HL-60/S4 (cell line): ENCODE results near the gene N4BP2L2.
"Not testable (repeated sequence)": the region's sequence is repeated elsewhere in the genome, so short reads cannot be mapped to it uniquely, and the experiment has no call there.

Source experiments
- in situ Hi-C: fragments of 300-500 bp; cut with MboI; formaldehyde crosslinking; loops from 2 replicates; pipeline ENCODE4 v1.14.3; 2022; ENCODE audit warnings: low sequenced_read_pairs

N4BP2L2 gene

DNA sequence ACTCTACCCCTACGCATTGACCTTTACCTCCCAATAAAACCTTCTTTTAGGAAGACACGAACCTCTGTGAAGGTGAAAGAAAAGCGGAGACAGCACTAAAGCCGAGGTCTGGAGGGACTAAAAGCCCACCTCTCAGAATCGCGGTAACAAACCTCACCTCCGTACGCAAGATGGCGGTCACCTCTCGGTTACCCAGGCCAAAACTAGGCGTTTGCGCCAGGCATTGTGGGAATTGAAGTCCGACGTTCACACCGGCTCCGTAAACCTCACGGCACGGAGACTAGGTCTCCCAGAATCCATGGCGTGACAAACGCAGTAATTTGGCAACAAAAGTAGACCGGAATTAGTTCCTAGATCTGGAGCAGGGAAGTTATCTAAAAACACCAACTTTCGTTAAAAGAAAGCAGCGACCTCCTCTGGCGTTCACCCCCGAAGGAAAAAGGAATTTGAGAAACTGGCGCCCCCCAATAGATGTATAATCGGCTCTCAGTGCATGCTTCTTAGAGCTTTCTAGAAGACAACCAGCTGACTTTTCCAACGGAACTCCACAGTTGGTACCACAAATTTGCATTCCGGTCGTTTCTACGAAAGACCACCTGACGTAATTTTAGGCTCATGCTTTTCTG is at the start of gene N4BP2L2:
Gene N4BP2L2, minus strand, starts transcription at position 175 of the 626 bp plus-strand sequence. CDS start 1,768 bp downstream, outside the sequence.
- in situ Hi-C loops: no loop called here

DNA sequence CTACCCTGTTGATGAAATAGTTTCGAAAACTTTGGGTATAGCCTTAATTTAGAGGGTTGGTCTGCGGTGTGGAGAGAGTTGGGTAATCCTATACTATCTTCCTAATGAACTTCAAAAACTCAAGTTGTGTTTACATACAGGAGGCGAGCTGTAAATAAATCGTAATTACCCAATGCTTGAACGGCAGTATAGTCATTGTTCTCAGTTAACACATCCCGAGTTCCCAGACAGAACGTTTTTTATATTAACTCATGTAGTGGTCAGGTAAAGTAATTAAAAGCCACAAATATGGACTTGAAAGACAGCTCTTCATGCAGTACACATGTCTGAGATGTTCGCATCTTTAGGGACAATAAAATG is 49.2 kb upstream of the N4BP2L2 start:
- in situ Hi-C loops: no loop called here

DNA sequence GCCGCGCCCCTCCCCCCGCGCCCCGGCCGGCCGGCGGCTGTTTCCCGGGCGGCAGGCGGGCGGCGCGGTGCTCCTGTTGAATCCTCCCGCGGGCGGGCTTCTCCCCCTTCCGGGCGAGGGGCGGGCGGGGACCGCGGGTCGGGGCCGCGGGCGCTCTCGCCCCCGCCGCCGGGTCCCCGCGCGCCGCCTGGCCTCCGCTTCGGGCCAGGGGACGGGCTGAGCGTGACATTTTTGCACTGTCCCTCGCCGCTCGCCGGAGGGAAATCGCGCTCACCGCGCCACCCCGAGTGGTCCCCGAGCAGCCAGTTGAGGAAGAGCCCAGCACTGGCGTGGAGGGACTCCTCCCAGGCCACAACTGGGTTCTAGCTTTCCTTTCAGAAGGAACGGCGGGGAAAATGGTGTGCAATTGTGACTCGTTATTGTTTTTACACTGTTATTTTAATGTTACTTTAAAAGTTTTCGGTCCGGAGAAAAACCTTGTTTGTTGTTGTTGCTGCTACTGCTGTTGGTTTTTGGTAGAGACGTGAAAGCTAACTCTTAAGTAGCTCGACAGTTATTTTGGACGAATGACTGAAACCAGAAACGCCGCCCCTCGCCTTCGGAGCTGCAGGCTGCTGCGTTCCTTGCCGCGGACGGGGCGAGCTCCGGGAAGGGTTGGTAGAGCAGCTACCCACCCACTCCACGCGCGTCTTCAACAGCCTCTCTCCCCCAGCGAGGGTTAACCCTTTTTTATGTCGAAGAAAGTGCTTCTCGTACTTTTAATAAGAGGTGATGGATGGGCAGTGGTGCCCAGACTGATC is 48.6 kb upstream of the N4BP2L2 start:
- in situ Hi-C loops: no loop called here

DNA sequence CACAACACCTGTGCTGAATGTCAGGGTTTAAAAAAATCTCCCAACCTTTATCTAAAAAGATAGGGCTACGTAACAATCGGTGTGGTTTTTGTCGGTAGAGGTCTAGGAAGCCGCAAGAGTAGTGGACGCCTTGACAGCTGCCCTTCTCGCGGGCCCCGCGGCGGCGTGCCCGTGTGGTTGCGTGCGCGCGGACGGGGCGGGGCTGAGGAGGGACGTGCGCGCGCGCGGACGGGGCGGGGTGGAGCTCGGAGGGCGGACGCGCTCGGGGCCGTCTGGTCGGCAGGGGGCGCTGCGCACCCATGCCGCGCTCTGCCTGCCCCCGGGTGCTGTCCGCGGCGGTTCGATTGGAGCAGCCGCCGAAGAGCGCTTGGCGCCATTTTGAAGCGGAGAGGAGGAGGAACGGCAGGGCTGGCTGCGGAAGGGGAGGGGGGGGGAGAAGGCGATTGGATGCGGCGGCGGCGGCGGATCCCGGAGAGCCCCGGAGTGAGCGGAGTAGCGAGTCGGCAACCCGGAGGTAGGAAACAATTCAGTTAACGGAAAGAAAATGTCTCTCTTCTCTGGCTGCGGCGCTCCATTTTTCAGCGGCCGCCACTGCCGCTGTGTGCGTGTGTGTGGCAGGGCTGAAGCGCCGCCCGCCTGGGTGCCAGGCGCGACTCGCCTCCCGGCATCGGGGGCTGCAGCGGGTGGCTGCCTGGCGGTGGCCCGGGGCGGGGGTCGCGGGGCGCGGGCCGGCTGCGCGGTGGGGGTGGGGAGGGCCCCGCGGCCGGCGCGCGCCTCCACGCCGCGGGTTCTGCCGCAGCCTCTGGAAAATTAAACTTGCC is 47.7 kb upstream of the N4BP2L2 start, which contains the start of gene PDS5B:
Gene PDS5B, plus strand, starts transcription at position 373 of the 821 bp plus-strand sequence. CDS start 62,321 bp downstream, outside the sequence.
- in situ Hi-C loops: no loop called here

DNA sequence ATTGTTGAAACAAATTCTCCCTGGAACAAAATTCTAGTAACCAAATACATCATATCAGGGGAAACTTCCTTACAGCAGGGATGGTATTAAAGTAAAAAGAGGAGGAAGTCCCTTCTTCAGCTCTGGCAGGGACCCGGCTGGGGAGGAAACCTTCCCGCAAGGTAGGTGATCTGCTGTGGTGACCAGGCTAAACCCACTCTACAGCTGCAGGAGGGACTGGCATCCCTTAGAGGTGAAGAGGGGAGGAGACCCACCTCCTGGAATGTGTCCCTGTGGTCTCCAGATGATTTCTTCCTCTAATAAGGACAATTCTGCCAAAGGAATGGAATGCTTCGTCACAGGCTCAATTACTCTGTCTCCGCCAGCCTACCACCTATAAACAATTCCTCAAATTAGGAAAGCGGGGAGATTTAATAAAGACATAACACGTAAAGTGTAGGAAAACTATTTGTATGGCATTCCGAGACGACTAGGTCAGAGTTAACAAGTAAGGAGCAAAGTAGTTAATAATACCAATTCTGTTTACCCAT is 47.0 kb upstream of the N4BP2L2 start:
- in situ Hi-C loops: no loop called here

DNA sequence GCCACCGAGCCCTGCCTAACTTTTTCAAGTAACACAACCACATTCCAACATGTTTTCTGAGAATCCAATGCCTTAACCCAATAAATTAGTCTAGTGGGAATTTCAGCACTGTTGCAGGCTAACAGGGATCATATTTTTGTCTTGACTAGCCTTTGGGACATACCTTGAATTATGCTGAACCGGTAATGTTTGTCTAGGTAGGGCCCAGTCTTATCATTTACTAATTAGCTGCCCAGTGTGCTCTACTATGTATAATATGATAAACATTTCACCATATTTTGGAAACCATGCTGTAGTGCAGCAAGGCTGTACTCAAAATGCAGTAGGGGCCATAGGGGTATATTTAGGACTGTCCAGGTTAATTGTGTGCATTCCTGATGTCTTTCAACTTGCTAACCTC is 44.4 kb upstream of the N4BP2L2 start:
- in situ Hi-C loops: no loop called here

DNA sequence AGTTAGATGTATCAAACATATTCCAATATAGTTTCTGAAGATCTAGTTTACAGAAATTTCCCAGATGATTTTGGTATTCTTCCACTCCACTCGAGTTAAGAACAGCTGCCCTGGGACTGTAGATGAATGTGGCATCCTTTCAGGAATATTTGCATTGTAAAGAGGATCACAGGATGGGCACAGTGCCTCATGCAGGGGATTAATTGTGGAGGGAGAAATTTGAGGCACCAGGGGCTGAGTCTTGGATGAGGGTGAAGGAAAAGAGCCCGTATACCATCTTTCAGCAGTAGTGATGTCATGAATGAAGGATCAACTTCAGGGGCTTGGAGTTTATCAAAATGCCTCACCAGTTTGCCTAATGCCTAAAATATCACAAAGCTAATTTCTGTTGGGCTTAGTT is 43.7 kb upstream of the N4BP2L2 start:
- in situ Hi-C loops: no loop called here

DNA sequence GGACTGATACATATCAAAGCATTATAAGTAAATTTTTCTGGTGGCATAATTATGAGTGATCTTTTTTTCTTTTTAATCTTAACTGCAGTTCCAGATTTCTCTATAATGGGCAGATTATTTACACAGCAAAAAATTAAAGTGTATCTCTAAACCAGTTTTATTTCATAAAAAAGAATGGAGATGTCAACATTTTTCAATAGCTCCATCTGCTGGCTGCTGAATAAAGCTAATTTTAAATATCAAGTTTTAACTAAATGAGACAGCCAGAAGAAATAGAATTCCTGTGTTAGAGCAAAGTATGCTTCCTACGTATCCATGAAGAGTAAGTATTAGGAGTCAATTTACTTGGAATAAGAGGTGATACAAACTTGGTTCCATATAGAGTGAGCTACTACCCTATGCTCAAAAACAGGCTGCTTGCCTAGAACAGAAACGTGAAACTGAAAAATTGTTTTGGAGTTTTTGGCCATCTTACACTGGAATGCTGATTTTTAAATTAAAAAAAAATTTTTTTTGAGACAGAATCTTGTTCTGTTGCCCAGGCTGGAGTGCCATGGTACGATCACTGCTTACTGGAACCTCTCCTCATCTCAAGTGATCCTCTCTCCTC is 42.7 kb upstream of the N4BP2L2 start:
- in situ Hi-C loops: no loop called here

DNA sequence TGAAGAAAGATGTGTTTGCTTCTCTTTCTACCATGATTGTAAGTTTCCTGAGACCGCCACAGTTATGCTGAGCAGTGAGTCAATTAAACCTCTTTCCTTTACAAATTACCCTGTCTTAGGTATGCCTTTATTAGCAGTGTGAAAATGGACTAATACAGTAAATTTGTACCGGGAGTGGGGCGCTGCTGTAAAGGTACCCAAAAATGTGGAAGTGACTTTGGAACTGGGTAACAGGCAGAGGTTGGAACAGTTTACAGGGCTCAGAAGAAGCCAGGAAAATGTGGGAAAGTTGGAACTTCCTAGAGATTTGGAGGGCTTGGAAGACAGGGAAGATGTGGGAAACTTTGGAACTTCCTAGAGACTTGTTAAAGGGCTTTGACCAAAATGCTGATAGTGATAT is 38.4 kb upstream of the N4BP2L2 start:
- in situ Hi-C loops: no loop called here

DNA sequence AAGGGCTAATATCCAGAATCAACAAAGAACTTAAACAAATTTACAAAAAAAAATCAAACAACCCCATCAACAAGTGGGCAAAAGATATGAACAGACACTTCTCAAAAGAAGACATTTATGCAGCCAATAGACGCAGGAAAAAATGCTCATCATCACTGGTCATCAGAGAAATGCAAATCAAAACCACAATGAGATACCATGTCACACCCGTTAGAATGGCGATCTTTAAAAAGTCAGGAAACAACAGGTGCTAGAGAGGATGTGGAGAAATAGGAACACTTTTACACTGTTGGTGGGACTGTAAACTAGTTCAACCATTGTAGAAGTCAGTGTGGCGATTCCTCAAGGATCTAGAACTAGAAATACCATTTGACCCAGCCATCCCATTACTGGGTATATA is 37.1 kb upstream of the N4BP2L2 start:
- in situ Hi-C loops: not testable (repeated sequence)

DNA sequence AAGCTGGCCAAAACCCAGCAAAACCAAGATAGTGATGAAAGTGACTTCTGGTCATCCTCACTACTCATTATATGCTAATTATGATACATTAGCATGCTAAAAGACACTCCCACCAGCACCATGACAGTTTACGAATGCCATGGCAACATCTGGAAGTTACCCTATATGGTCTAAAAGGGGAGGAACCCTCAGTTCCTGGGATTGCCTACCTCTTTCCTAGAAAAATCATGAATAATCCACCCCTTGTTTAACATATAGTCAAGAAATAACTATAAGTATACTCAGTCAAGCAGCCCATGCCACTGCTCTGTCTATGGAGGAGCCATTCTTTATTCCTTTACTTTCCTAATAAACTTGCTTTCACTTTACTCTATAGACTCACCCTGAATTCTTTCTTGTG is 22.2 kb upstream of the N4BP2L2 start:
- in situ Hi-C loops: not testable (repeated sequence)

DNA sequence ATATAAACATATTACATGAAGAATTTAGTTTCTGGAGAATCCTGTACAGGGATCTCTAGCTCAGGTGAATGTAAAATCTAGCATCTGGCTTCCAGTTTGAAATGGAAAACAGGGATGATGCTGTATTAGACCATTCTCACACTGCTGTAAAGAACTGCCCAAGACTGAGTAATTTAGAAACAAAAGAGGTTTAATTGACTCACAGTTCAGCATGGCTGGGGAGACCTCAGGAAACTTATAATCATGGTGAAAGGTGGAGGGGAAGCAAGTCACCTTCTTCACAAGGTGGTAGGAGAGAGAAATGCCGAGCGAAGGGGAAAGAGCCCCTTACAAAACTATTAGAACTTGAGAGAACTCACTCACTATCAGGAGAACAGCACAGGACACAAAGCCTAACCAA is 17.0 kb upstream of the N4BP2L2 start:
- in situ Hi-C loops: no loop called here

DNA sequence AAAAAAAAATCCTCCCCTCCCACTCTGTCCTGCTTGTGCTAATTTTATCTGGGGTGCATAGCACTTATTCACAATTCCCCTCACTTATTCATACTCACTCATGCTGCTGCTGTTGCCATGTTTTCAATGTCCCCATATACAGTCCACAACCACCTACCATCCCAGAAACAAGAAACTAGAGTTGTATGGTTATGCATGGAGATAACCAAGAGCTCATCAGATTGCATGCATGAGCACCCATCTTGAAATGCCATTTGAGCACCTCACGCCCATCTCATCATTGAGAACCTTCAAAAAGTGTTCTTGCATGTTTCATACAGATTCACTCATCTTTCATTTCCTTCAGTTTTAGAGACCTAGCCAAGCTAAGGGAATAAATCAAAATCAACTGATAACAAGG is 15.1 kb upstream of the N4BP2L2 start:
- in situ Hi-C loops: no loop called here

DNA sequence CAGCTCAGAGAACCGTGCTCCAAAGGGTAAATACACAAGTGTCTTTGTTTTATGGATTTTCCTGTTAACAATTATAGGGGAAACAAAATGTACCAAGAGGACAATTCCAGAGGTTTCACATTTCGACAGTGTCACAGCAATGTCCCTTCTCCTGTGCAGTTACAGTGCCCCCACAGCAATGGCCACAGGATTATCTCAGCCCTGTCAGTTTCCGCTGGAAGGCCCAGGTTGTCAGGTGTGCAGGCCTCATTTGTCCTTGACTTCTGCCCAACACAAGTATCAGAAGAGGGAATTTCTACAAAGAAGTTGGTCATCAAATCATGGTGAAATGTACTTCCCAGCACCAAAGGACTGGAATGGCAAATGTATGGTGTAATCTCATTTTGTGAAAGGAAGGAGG is 11.2 kb upstream of the N4BP2L2 start:
- in situ Hi-C loops: no loop called here

DNA sequence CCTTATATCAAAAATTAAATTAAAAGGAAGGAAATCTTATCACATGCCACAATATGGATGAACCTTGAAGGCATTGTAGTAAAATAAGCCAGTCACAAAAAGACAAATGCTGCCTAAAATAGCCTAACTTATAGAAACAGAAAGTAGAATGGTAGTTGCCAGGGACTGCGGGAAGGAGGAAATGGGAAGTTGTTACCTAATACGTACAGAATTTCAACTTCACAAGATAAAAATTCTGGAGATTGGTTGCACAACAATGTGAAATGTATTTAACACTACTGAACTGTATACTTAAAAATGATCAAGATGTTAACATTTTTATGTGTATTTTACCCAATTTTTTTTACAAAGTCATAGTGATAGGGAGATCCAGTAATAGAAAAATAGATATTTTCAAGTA is 10.2 kb upstream of the N4BP2L2 start:
- in situ Hi-C loops: no loop called here

DNA sequence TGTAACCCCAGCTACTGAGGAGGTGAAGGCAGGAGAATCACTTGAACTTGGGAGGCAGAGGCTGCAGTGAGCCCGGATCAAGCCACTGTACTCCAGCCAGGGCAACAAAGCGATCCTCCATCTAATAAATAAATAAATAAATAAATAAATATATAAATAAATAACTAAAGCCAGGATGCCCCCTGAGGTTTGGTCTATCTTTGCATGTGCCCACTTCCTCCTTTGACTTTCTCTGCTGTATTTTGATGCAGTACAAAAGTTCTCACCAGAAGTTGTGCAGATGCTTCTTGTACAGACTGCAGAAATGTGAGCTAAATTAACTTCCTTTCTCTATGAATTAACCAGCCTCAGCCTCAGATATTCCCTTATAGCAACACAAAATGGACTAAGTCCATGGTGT is 6.5 kb upstream of the N4BP2L2 start:
- in situ Hi-C loops: no loop called here

DNA sequence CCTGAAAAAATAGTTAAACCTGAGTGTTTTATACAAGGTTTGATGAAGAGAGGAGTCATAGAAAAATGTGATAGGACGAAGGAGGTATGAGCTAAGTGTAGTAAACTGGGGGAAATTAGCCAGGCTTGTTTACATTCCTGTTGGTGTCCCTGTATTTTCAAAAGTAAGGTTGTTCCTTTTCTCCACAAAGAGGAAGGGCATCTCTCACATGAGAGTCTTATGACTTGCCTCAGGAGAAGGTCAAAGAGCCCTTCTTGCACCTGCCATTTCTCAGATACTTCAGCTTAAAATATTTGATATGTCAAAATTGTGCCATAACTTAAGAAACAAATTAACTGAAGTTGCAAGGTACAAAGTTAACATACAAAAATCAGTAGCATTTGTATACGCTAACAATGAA is 3.6 kb upstream of the N4BP2L2 start:
- in situ Hi-C loops: no loop called here

DNA sequence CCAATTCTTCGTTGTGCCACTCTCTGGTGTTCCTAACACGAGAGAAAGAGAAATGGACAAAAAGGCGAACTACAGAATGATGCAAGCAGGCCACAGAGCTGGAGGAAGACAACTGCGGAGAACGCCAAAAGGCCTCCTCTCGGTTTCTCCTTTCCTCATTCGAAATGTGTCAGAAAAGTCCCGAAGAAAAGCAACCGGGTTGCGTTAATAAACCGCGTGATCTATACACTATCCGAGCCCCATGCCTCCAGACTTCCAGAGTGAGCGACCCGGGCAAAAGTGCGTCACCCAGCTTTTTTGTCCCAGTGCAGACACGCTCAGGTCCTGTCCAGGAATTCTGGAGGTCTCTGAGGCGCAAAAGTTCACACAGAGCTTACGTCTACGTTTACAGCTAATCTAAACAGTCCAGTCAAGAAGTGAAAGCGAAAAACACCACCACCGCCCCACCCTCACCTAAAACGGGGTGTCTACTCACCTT is 413 bp downstream of the N4BP2L2 start:
- in situ Hi-C loops: no loop called here

DNA sequence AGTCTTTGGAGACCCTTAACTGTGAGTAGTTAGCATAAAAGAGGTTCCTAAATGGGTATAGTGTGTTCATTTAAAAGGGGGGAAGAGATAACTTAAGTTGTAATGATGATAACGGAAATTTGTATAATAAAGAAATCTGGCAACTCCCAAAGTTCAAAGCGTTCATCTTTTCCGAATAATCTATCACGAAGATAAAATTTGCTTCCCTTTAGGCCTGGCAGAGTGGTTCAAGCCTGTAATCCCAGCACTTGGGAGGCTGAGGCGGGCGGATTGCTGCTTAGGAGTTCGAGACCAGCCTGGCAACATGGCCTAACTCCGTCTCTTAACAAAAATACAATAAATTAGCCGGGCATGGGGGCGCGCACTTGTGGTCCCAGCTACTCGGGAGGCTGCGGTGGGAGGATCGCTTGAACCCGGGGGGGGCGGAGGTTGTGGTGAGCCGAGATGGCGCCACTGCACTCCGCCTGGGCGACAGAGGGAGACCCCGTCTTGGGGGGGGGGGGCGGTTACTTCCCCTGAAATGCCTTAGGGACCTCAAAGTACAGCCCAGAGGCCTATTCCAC is 934 bp downstream of the N4BP2L2 start:
- in situ Hi-C loops: no loop called here

DNA sequence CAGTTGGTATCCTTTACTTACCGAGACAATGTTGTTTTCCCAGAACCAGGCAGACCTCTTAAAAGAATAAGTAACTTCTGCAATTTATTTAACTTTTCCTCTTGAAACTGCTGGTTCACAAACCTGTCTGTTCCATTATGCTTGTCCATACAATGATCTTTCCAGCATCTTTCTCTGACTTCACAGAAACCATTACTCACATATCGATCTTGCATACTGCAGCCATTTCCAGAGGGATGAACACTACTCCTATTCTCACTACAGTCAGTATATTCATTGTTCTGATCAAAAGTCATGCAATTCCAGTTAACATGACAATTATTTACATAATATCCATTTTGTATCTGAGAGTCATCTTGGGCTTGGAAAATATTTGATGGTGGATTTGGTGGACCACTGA is 2.8 kb downstream of the N4BP2L2 start:
- in situ Hi-C loops: no loop called here

DNA sequence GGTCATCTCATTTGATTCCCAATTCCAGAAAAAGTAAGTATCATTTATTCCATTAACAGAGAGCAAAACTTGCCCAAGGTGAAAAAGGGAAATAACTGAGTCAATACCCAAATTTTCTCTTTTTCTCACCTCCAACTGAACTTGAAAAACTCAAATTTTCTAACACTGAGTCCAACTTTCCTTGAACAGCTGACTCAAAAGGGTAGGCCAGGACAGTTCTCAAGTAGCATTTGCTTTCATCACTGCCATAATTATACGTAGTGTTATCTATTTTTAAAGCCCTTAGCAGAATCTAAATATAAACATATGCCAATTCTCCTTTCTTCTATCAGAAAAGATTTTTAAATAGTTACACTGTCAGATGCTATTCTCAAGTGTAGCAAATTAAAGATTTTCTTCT is 3.5 kb downstream of the N4BP2L2 start:
- in situ Hi-C loops: no loop called here
